Kidney (tissue), 14 donors: ENCODE data around the gene CDKL1. TPM values are rescaled to one million over a fixed set of nuclear protein-coding genes. Genes with fewer than 3 reads are reported as not detected.

ENCODE experiments used
- DNase-seq, 5 donors: peaks; one replicate each; pipeline ENCODE4 v3.0.0-alpha.2; 2013 to 2020
- FAIRE-seq: peaks from 2 replicates; lab custom pipeline; 2012; peaks lifted over from hg19 to GRCh38; lab: Jason Lieb, UNC
- H3K27ac ChIP-seq, 2 donors: one replicate each; pipeline ENCODE4 v1.7.0; 2013; ENCODE audit warnings: low read depth in 2 of 2, low read length in 2 of 2, inconsistent platforms in 1 of 2
- H3K27me3 ChIP-seq: one replicate; pipeline ENCODE4 v1.7.1; 2013; ENCODE audit warnings: low read length, inconsistent platforms; ENCODE audit not compliant: control insufficient read depth, insufficient read depth
- H3K36me3 ChIP-seq, 3 donors: one replicate each; pipeline versions ENCODE4 v1.7.0 to v1.7.1; 2013; ENCODE audit warnings: low read length in 3 of 3, control low read depth in 1 of 3, inconsistent platforms in 1 of 3; ENCODE audit not compliant: insufficient read depth in 3 of 3, control insufficient read depth in 2 of 3
- H3K4me1 ChIP-seq, 3 donors: one replicate each; pipeline versions ENCODE4 v1.7.0 to v1.7.1; 2013; ENCODE audit warnings: low read length in 3 of 3, inconsistent platforms in 1 of 3, low read depth in 1 of 3; ENCODE audit not compliant: control insufficient read depth in 2 of 3, insufficient read depth in 2 of 3
- H3K4me3 ChIP-seq, 3 donors: one replicate each; pipeline versions ENCODE4 v1.7.0 to v1.8.1; 2013; ENCODE audit warnings: low read length in 3 of 3, control low read depth in 1 of 3, inconsistent platforms in 1 of 3
- H3K9ac ChIP-seq, 3 donors: one replicate each; pipeline versions ENCODE4 v1.7.0 to v1.7.1; 2013; ENCODE audit warnings: low read length in 3 of 3, control low read depth in 1 of 3, inconsistent platforms in 1 of 3
- H3K9me3 ChIP-seq, 3 donors: one replicate each; pipeline versions ENCODE4 v1.7.0 to v1.7.1; 2013; ENCODE audit warnings: low read length in 3 of 3, control low read depth in 1 of 3, inconsistent platforms in 1 of 3; ENCODE audit not compliant: control insufficient read depth in 2 of 3, insufficient read depth in 1 of 3
- CTCF ChIP-seq: IDR thresholded peaks from 3 replicates; pipeline ENCODE4 v1.5.1; 2012; ENCODE audit warnings: mild to moderate bottlenecking, moderate library complexity, borderline replicate concordance; ENCODE audit not compliant: insufficient read depth; ENCODE audit errors: extremely low read depth
- intact Hi-C: fragments of 100-400 bp; cut with DNase I; formaldehyde crosslinking; loops from one replicate; pipeline ENCODE4 v1.11.1; 2022
- polyA plus RNA-seq: library from polyadenylated mRNA; stranded (reverse); fragments of 350-450 nt; fragmentation: Illumina TruSeq; extraction: RNeasy Lipid Tissue Mini Kit (QIAGEN cat#74804); gene quantifications from one replicate; pipeline ENCODE4 v1.2.3, GENCODE V29; 2014; ENCODE audit warnings: low read depth, low replicate concordance; ENCODE audit not compliant: insufficient read depth
- total RNA-seq: library from RNA; stranded (reverse); fragmentation: NEBNext Ultra II Directional; extraction: Animal tissue kit (Norgen Biotek cat#: 25700); gene quantifications from one replicate; pipeline ENCODE4 v1.2.1, GENCODE V29; 2021
- donor health status: control.
- donor health status: control.
- donor health status: control.
- donor health status: control.
- donor health status: control.
- donor health status: DM: yes; HTN: yes; CAD: no.
- donor health status: Normal renal cell carcinoma (clear cell type).

CDKL1 gene
- total and polyA plus RNA-seq, 2 donors from 2014 or later = 17.9 to 60.0 TPM

- Histone ChIP-seq H3K27ac (no peak overlapping the region), H3K9ac (no peak overlapping the region), H3K27me3 (no peaks in the 10 kb centered on the region), H3K9me3 (no peaks in the 10 kb centered on the region), H3K4me3 (no peak overlapping the region), H3K36me3 (peaks cover 0 to 4% (median 0%) of the 10 kb centered on the region in 3 donors), H3K4me1 (peaks cover 3 to 13% (median 6%) of the 10 kb centered on the region in 3 donors)
- intact Hi-C loops = no loop called here
- FAIRE-seq = no peak
- no peak for DNase-seq
- TF ChIP-seq CTCF = no peak
These were observed 51.7 kb downstream of the CDKL1 start for GRCh38 chr14:50344876-50345563.

GRCh38 chr14:50344116-50344775 is 52.4 kb downstream of the CDKL1 start:
- Histone ChIP-seq H3K36me3 (peaks cover 0 to 5% (median 4%) of the 10 kb centered on the region in 3 donors), H3K4me3 (no peak overlapping the region), H3K27ac (no peak overlapping the region), H3K9me3 (no peaks in the 10 kb centered on the region), H3K4me1 (peaks cover 3 to 13% (median 4%) of the 10 kb centered on the region in 3 donors), H3K27me3 (no peaks in the 10 kb centered on the region), H3K9ac (no peak overlapping the region)
- intact Hi-C loops = no loop called here
- no peak for TF ChIP-seq CTCF
- FAIRE-seq (no peak), DNase-seq (no peak)

- H3K36me3 ChIP-seq = peaks cover 0 to 10% (median 7%) of the 10 kb centered on the region in 3 donors
- H3K9me3 ChIP-seq = no peaks in the 10 kb centered on the region
- no peak for TF ChIP-seq CTCF
- no peaks in the 10 kb centered on the region for H3K27me3 ChIP-seq
- H3K4me3 ChIP-seq = no peak overlapping the region
- DNase-seq (no peak), FAIRE-seq (no peak)
- intact Hi-C loops = no loop called here
- H3K27ac ChIP-seq = no peak overlapping the region
- H3K9ac ChIP-seq = no peak overlapping the region
- peaks cover 3 to 13% (median 8%) of the 10 kb centered on the region in 3 donors for H3K4me1 ChIP-seq
These were observed 53.2 kb downstream of the CDKL1 start for GRCh38 chr14:50343434-50343833.
